H9 (cell line): ENCODE data around the gene TBL1X. TPM values are rescaled to one million over a fixed set of nuclear protein-coding genes. Genes with fewer than 3 reads are reported as not detected.

Source experiments
- DNase-seq: peaks from one replicate; pipeline ENCODE4 v3.0.0-alpha.2; 2017
- H2AFZ ChIP-seq: one replicate; pipeline ENCODE4 v1.6.1; 2013; ENCODE audit warnings: mild to moderate bottlenecking, low read length, control low read depth, moderate library complexity
- H2AK5ac ChIP-seq: 2 replicates; pipeline ENCODE4 v1.6.1; 2013; ENCODE audit warnings: low read length, control low read depth, mixed read lengths; ENCODE audit not compliant: insufficient read length
- H2BK120ac ChIP-seq: one replicate; pipeline ENCODE4 v1.6.1; 2013; ENCODE audit warnings: low read depth, mild to moderate bottlenecking, low read length, control low read depth, inconsistent platforms; ENCODE audit not compliant: poor library complexity, severe bottlenecking
- H2BK12ac ChIP-seq: 2 replicates; pipeline ENCODE4 v1.6.1; 2013; ENCODE audit warnings: low read length, control low read depth, mixed read lengths, low read depth; ENCODE audit not compliant: insufficient read length
- H2BK15ac ChIP-seq: 2 replicates; pipeline ENCODE4 v1.6.1; 2013; ENCODE audit warnings: low read depth, low read length, control low read depth
- H2BK20ac ChIP-seq: one replicate; pipeline ENCODE4 v1.6.1; 2013; ENCODE audit warnings: low read depth, mild to moderate bottlenecking, low read length, control low read depth, inconsistent platforms; ENCODE audit not compliant: poor library complexity, severe bottlenecking
- H2BK5ac ChIP-seq: 2 replicates; pipeline ENCODE4 v1.6.1; 2013; ENCODE audit warnings: low read length, control low read depth, mixed read lengths; ENCODE audit not compliant: insufficient read length
- H3K14ac ChIP-seq: 2 replicates; pipeline ENCODE4 v1.6.1; 2013; ENCODE audit warnings: low read length, control low read depth; ENCODE audit not compliant: insufficient read depth
- H3K18ac ChIP-seq: 2 replicates; pipeline ENCODE4 v1.6.1; 2013; ENCODE audit warnings: low read depth, mild to moderate bottlenecking, mixed read lengths, low read length, control low read depth; ENCODE audit not compliant: insufficient read length
- H3K23ac ChIP-seq: 2 replicates; pipeline ENCODE4 v1.6.1; 2013; ENCODE audit warnings: low read length, control low read depth, mixed read lengths, low read depth; ENCODE audit not compliant: insufficient read length
- H3K23me2 ChIP-seq: 2 replicates; pipeline ENCODE4 v1.6.1; 2013; ENCODE audit warnings: low read depth, mild to moderate bottlenecking, mixed read lengths, low read length, control low read depth; ENCODE audit not compliant: insufficient read length, poor library complexity, severe bottlenecking
- H3K27ac ChIP-seq: 2 replicates; pipeline ENCODE4 v1.5.1; 2013; ENCODE audit warnings: low read length, control low read depth, mixed read lengths, low read depth; ENCODE audit not compliant: insufficient read length
- H3K27me3 ChIP-seq: 2 replicates; pipeline ENCODE4 v1.6.1; 2013; ENCODE audit warnings: low read length, control low read depth, inconsistent platforms; ENCODE audit not compliant: insufficient read depth
- H3K4ac ChIP-seq: 2 replicates; pipeline ENCODE4 v1.6.1; 2013; ENCODE audit warnings: low read depth, mild to moderate bottlenecking, control low read depth, inconsistent platforms, low read length, moderate library complexity
- H3K4me1 ChIP-seq: 2 replicates; pipeline ENCODE4 v1.6.1; 2013; ENCODE audit warnings: low read length, control low read depth, inconsistent platforms; ENCODE audit not compliant: insufficient read depth
- H3K4me2 ChIP-seq: 2 replicates; pipeline ENCODE4 v1.6.1; 2013; ENCODE audit warnings: low read length, control low read depth, mixed read lengths; ENCODE audit not compliant: insufficient read length, insufficient read depth
- H3K56ac ChIP-seq: 2 replicates; pipeline ENCODE4 v1.6.1; 2013; ENCODE audit warnings: low read depth, mild to moderate bottlenecking, mixed read lengths, low read length, control low read depth; ENCODE audit not compliant: insufficient read length
- H3K79me1 ChIP-seq: 2 replicates; pipeline ENCODE4 v1.6.1; 2013; ENCODE audit warnings: low read depth, mild to moderate bottlenecking, moderate library complexity, low read length, control low read depth, inconsistent platforms; ENCODE audit not compliant: insufficient read depth, poor library complexity, severe bottlenecking
- H3K79me2 ChIP-seq: 2 replicates; pipeline ENCODE4 v1.6.1; 2013; ENCODE audit warnings: low read length, control low read depth, inconsistent platforms; ENCODE audit not compliant: insufficient read depth
- H3K9ac ChIP-seq: 2 replicates; pipeline ENCODE4 v1.6.1; 2013; ENCODE audit warnings: low read length, control low read depth, mixed read lengths; ENCODE audit not compliant: insufficient read length; ENCODE audit errors: extremely low read depth
- H3K9me3 ChIP-seq: one replicate; pipeline ENCODE4 v1.6.1; 2013; ENCODE audit warnings: low read depth, low read length, inconsistent platforms; ENCODE audit not compliant: control insufficient read depth
- H3T11ph ChIP-seq: one replicate; pipeline ENCODE4 v1.6.1; 2013; ENCODE audit warnings: mild to moderate bottlenecking, low read length, control low read depth, inconsistent platforms
- H4K20me1 ChIP-seq: one replicate; pipeline ENCODE4 v1.6.1; 2013; ENCODE audit not compliant: control insufficient read depth, insufficient read length, insufficient read depth
- H4K5ac ChIP-seq: 2 replicates; pipeline ENCODE4 v1.6.1; 2013; ENCODE audit warnings: low read depth, mild to moderate bottlenecking, mixed read lengths, low read length, control low read depth; ENCODE audit not compliant: insufficient read length
- H4K8ac ChIP-seq: replicated peaks from 2 replicates; pipeline ENCODE4 v1.6.1; 2013; ENCODE audit warnings: low read length, control low read depth, mixed read lengths, low read depth; ENCODE audit not compliant: insufficient read length
- H4K91ac ChIP-seq: 2 replicates; pipeline ENCODE4 v1.6.1; 2013; ENCODE audit warnings: low read depth, mild to moderate bottlenecking, moderate library complexity, mixed read lengths, low read length, control low read depth; ENCODE audit not compliant: insufficient read length
- H3K27ac Mint-ChIP-seq, 3 experiments: 2 replicates in 2 of 3; 3 replicates in 1 of 3; pipeline ENCODE4 v1.8.0; 2020 to 2021; ENCODE audit warnings: mixed read lengths in 3 of 3, mild to moderate bottlenecking in 1 of 3, moderate library complexity in 1 of 3
- H3K27me3 Mint-ChIP-seq: 2 replicates; pipeline ENCODE4 v1.8.0; 2021; ENCODE audit warnings: low read depth, mild to moderate bottlenecking, moderate library complexity, mixed read lengths
- H3K36me3 Mint-ChIP-seq, 3 experiments: 2 replicates in 2 of 3; 3 replicates in 1 of 3; pipeline ENCODE4 v1.8.0; 2020 to 2021; ENCODE audit warnings: low read depth in 3 of 3, mixed read lengths in 3 of 3; ENCODE audit not compliant: insufficient read depth in 1 of 3
- H3K4me1 Mint-ChIP-seq, 2 experiments: 2 replicates each; pipeline ENCODE4 v1.8.0; 2020; ENCODE audit warnings: mixed read lengths in 2 of 2
- H3K4me3 Mint-ChIP-seq, 2 experiments: 2 replicates in 1 of 2; 3 replicates in 1 of 2; pipeline ENCODE4 v1.8.0; 2020 to 2021; ENCODE audit warnings: mild to moderate bottlenecking in 2 of 2, mixed read lengths in 2 of 2, moderate library complexity in 1 of 2
- H3K9me3 Mint-ChIP-seq, 2 experiments: 2 replicates in 1 of 2; 3 replicates in 1 of 2; pipeline ENCODE4 v1.8.0; 2020; ENCODE audit warnings: mild to moderate bottlenecking in 2 of 2, mixed read lengths in 2 of 2, moderate library complexity in 1 of 2
- CTCF ChIP-seq: fragments of 200-600 bp; sonication (generic); conservative IDR thresholded peaks from 3 replicates; pipeline ENCODE4 v1.8.0; 2021; ENCODE audit warnings: antibody characterized with exemption, mild to moderate bottlenecking
- WGBS: extraction: QIAGEN DNeasy Blood & Tissue Kit; methylation state at CpG from one replicate; pipeline ENCODE4 v1.1.7; 2013; ENCODE audit warnings: missing lambda C conversion rate, low lambda C conversion rate, mixed read lengths; ENCODE audit not compliant: insufficient read length; ENCODE audit errors: extremely low coverage; 5-methylcytosine and 5-hydroxymethylcytosine counted together
- total RNA-seq: library from RNA; stranded (reverse); gene quantifications from 2 replicates; pipeline ENCODE4 v1.2.1, GENCODE V29; 2021

Gene TBL1X
- total RNA-seq, 1 experiment from 2014 or later, result 24.1 TPM

DNA sequence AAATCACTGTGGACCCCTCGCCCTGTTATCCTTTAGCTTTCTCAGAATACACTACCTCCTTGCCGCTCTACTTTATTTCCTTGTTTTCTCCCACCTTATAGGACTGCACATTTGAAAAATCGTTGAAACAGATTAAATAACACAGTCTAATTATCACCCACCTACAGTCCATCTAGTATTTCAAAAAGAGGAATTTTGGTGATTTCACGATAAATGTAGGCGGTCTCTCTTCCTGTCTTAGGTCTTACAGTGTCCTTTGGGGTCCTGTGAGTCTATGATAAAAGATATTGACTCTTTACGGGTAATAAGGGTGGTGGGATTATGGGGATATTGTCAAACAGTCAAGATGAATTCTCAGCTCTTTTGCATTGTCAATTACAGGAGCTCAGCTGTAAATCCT is 2.4 kb upstream of the TBL1X start:
- Histone ChIP-seq H3K14ac (no peak overlapping the region), H3K56ac (no peak overlapping the region), H3K4me2 (no peak overlapping the region), H2BK12ac (no peak overlapping the region), H3K4me1 (peaks cover 5% of the 10 kb centered on the region), H3K27ac (no peak overlapping the region), H2BK15ac (no peak overlapping the region), H3K79me1 (no peaks in the 10 kb centered on the region), H2BK5ac (no peak overlapping the region), H3K23ac (no peak overlapping the region), H3K9me3 (no peaks in the 10 kb centered on the region), H3K18ac (no peak overlapping the region), H2AK5ac (no peak overlapping the region), H4K5ac (no peak overlapping the region), H2AFZ (no peak overlapping the region), H2BK20ac (no peak overlapping the region), H3K9ac (no peak overlapping the region), H3T11ph (no peak overlapping the region), H4K20me1 (no peaks in the 10 kb centered on the region), H2BK120ac (no peak overlapping the region), H3K23me2 (peaks cover 20% of the 10 kb centered on the region), H4K91ac (no peak overlapping the region), H3K79me2 (no peaks in the 10 kb centered on the region; the same call in 1 of the 2 replicates), H3K4ac (no peak overlapping the region), H3K27me3 (no peaks in the 10 kb centered on the region; the same call in 1 of the 2 replicates), H4K8ac (no peak overlapping the region)
- no peak for DNase-seq
- peaks cover 16% of the 10 kb centered on the region for H3K27me3 Mint-ChIP-seq
- no peaks in the 10 kb centered on the region; a peak in 1 of 7 replicates for H3K36me3 Mint-ChIP-seq
- WGBS, result no CpG with 5 or more reads among the region's 6 CpGs
- peak overlapping the region in 2 of 3 experiments; percentile 2 to 97; a peak in 3 of 7 replicates for H3K27ac Mint-ChIP-seq
- TF ChIP-seq CTCF, result no peak
- peak overlapping the region in 1 of 2 experiments; percentile 83; a peak in 1 of 5 replicates for H3K4me3 Mint-ChIP-seq
- peaks cover 5 to 39% of the 10 kb centered on the region in 2 experiments; a peak in 3 of 5 replicates for H3K9me3 Mint-ChIP-seq
- H3K4me1 Mint-ChIP-seq, result peaks cover 13 to 27% of the 10 kb centered on the region in 2 experiments
